Fibroblast of pulmonary artery (primary cell): ENCODE results near the gene NEMP1.
"Not testable (repeated sequence)": the region's sequence is repeated elsewhere in the genome, so short reads cannot be mapped to it uniquely, and the experiment has no call there.

ENCODE experiments used
- DNase-seq: peaks from one replicate; pipeline ENCODE4 v3.0.0-alpha.2; 2010; ENCODE audit warnings: low read depth
- H3K4me3 ChIP-seq: replicated peaks from 2 replicates; pipeline ENCODE4 v1.5.1; 2011; ENCODE audit warnings: low read depth, mild to moderate bottlenecking, control low read depth, low read length, moderate library complexity
- TF ChIP-seq, protein P1 (sequence below): IDR thresholded peaks from 2 replicates; pipeline ENCODE4 v1.5.1; 2011; ENCODE audit warnings: mild to moderate bottlenecking, control low read depth, low read length, inconsistent platforms; ENCODE audit errors: missing control alignments

The NEMP1 gene

GRCh38 chr12:57087010-57087690, 8.6 kb upstream of the NEMP1 start:
- DNase-seq, result peak; percentile 94
- peak overlapping the region; percentile 79 for H3K4me3 ChIP-seq
- TF ChIP-seq, protein P1, sequence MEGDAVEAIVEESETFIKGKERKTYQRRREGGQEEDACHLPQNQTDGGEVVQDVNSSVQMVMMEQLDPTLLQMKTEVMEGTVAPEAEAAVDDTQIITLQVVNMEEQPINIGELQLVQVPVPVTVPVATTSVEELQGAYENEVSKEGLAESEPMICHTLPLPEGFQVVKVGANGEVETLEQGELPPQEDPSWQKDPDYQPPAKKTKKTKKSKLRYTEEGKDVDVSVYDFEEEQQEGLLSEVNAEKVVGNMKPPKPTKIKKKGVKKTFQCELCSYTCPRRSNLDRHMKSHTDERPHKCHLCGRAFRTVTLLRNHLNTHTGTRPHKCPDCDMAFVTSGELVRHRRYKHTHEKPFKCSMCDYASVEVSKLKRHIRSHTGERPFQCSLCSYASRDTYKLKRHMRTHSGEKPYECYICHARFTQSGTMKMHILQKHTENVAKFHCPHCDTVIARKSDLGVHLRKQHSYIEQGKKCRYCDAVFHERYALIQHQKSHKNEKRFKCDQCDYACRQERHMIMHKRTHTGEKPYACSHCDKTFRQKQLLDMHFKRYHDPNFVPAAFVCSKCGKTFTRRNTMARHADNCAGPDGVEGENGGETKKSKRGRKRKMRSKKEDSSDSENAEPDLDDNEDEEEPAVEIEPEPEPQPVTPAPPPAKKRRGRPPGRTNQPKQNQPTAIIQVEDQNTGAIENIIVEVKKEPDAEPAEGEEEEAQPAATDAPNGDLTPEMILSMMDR, result no peak

DNA sequence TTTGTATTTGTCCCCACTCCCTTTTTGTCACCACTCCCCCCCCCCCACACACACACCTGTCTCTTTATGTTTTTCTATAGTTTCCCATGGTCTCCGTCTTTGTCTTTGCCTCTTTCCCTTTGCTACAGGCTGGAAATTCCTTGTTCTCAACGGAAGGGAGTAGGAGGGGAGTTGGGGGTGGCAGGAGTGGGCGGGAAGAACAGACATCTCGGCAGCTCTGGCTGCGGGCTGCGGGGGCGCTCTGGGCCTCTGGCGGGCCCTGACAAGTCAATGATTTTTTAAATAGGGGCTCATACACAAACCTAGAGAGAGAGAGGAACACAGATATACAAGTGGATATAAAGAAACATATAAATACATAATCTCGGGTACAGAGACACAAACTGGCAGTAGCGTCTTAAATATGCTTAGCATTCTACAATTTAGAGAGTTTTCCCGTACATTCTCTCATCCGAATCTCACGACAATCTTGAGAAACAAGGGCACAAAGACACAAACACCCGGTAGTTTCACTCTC, 8.0 kb upstream of the NEMP1 start:
- TF ChIP-seq, protein P1, result peak; percentile 35
- peak overlapping the region; percentile 79 for H3K4me3 ChIP-seq
- peak; percentile 85 for DNase-seq

DNA sequence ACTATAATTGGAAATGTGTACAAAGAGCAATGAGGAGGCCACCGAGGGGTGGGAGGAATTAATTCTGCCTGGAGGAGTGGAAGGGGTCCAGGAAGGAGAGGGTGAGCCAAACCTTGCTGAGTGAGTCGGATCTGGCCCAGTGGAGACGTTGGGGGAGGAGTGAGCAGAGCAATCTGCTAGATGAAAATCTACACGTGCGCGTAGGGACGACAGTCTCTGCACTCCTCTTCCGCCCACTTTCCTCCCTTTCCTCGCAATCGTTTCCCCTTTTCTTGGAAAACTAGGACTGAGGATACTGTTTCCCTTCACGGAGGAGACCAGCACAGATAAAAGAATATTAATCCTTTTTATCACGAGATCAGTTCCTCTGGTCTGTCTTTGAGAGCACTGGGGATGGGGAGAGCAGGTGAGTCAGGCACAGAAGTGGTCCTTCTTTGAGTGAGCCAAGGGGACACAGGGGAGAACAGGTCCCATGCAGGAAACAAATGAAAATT, 7.5 kb upstream of the NEMP1 start:
- peak overlapping the region; percentile 79 for H3K4me3 ChIP-seq
- DNase-seq, result peak; percentile 72
- TF ChIP-seq, protein P1, result no peak

DNA sequence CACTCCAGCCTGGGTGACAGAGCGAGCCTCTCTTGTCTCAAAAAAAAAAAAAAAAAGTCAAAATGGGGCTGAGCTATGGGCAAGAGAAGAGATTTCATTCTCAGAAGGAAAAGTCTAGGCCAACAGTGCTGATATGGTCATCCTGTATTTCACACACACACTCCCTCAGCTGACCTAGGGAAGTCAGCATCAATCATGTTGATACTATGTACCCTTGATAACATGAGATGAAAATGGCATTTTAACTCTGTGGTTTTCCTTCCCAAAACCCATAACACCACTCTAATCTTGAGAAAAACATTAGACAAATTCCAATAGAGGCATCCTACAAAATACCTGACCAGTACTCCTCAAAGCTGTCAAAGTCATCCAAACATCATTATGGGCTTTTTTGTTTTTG, 2.3 kb upstream of the NEMP1 start:
- TF ChIP-seq, protein P1, result no peak
- DNase-seq, result no peak
- no peak overlapping the region for H3K4me3 ChIP-seq

DNA sequence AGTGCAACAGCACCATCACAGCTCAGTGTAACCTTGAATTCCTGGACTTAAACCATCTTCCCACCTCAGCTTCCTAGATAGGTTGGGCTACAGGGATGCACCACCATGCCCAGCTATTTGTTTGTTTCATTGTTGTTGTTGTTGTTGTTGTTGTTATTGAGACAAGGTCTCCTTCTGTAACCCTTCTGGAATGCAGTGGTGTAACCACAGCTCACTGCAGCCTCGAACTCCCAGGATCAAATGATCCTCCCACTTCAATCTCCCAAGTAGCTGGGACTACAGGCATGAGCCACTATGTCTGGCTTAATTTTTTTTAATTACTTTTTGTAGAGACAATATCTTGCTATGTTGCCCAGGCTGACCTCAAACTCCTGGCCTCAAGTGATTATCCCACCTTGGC, 1.2 kb upstream of the NEMP1 start:
- no peak for DNase-seq
- no peak overlapping the region for H3K4me3 ChIP-seq
- TF ChIP-seq, protein P1, result no peak

GRCh38 chr12:57073566-57074450, 4.8 kb downstream of the NEMP1 start:
- DNase-seq, H3K4me3 ChIP-seq: not testable (repeated sequence)

- DNase-seq, result no peak
- no peak overlapping the region for H3K4me3 ChIP-seq
- TF ChIP-seq, protein P1, result no peak
Measured at GRCh38 chr12:57072661-57073060, 5.9 kb downstream of the NEMP1 start.
